ENCODE results near the gene NMRAL1.

DNA sequence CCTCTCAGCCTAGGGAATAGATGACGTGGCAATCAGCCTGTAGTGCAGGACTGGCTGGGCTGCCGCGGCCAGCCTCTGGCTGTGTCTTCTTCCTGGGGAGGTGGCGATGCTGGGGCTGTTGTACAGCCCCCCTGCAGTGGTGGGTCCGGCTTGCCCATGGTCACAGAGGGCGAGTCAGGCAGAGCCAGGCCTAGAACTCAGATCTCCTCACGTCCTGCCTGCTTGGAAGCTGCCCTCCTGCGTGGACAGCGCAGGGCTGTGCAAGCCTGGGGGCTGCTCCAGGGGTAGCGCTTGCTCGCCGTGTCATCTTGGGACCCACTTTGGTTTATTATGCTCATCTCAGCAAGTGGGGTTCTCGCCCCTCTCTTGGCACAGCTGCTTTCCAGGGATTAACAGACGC lies 19.3 kb downstream of the NMRAL1 start:
- TF ChIP-seq EZH2 (IDR thresholded peaks at IDR 0.05; ENCODE audit: insufficient read depth, low read length) = no peak
- TF ChIP-seq, protein P1, sequence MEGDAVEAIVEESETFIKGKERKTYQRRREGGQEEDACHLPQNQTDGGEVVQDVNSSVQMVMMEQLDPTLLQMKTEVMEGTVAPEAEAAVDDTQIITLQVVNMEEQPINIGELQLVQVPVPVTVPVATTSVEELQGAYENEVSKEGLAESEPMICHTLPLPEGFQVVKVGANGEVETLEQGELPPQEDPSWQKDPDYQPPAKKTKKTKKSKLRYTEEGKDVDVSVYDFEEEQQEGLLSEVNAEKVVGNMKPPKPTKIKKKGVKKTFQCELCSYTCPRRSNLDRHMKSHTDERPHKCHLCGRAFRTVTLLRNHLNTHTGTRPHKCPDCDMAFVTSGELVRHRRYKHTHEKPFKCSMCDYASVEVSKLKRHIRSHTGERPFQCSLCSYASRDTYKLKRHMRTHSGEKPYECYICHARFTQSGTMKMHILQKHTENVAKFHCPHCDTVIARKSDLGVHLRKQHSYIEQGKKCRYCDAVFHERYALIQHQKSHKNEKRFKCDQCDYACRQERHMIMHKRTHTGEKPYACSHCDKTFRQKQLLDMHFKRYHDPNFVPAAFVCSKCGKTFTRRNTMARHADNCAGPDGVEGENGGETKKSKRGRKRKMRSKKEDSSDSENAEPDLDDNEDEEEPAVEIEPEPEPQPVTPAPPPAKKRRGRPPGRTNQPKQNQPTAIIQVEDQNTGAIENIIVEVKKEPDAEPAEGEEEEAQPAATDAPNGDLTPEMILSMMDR (IDR thresholded peaks at IDR 0.05; ENCODE audit: insufficient read depth, low read depth, low read length) = no peak

Measured in astrocyte (in vitro differentiated cells and primary cell).